Tibial nerve (tissue), 4 donors: ENCODE data around the gene CD247. TPM values are rescaled to one million over a fixed set of nuclear protein-coding genes. Genes with fewer than 3 reads are reported as not detected.

Experiments used
- DNase-seq, 2 donors: peaks; one replicate each; pipeline ENCODE4 v3.0.0-alpha.2; 2019; ENCODE audit warnings: low spot score in 2 of 2
- H3K27ac ChIP-seq, 4 donors: fragments of 200-600 bp; sonication (generic) in 3 of 4; one replicate each; pipeline ENCODE4 v1.5.1; 2017 to 2019; ENCODE audit warnings: mild to moderate bottlenecking in 1 of 4
- H3K27me3 ChIP-seq, 2 donors: fragments of 200-600 bp; sonication (generic) in 1 of 2; one replicate each; pipeline versions ENCODE4 v1.5.1 to v1.6.0; 2017 to 2019
- H3K36me3 ChIP-seq, 3 donors: fragments of 200-600 bp; sonication (generic); one replicate each; pipeline ENCODE4 v1.5.1; 2018 to 2019
- H3K4me1 ChIP-seq, 4 donors: fragments of 200-600 bp; sonication (generic) in 3 of 4; one replicate each; pipeline ENCODE4 v1.5.1; 2017 to 2019
- H3K4me3 ChIP-seq, 4 donors: fragments of 200-600 bp; sonication (generic) in 3 of 4; one replicate each; pipeline ENCODE4 v1.5.1; 2017 to 2019; ENCODE audit warnings: mild to moderate bottlenecking in 1 of 4, moderate library complexity in 1 of 4
- H3K9me3 ChIP-seq, 4 donors: fragments of 200-600 bp; sonication (generic) in 3 of 4; one replicate each; pipeline ENCODE4 v1.5.1; 2017 to 2019
- EP300 ChIP-seq, 2 donors: sonication (generic); formaldehyde crosslinking; IDR thresholded peaks; one replicate each; pipeline ENCODE4 v1.6.1; 2017; ENCODE audit warnings: antibody characterized with exemption in 2 of 2, mild to moderate bottlenecking in 1 of 2
- POLR2A ChIP-seq, 2 donors: fragments of 450-650 bp; IDR thresholded peaks; one replicate each; pipeline ENCODE4 v1.6.1; 2017; ENCODE audit warnings: antibody characterized with exemption in 2 of 2, mild to moderate bottlenecking in 2 of 2, moderate library complexity in 2 of 2
- WGBS, 2 donors: methylation state at CpG; one replicate each; pipeline ENCODE4 v1.1.5; 2018; 5-methylcytosine and 5-hydroxymethylcytosine counted together
- total RNA-seq, 4 donors: library from RNA; depleted of rRNA; stranded (reverse); fragments of >200 nt; gene quantifications; one replicate each; pipeline ENCODE4 v1.1.0, GENCODE V29; 2016
- TF ChIP-seq, protein P1 (sequence below), 5 experiments: fragments of 200-600 bp in 3 of 5; fragments of 450-650 bp in 2 of 5; sonication (generic) in 3 of 5; IDR thresholded peaks; one replicate each; pipeline ENCODE4 v1.5.1; 2016 to 2019; ENCODE audit warnings: antibody characterized with exemption in 5 of 5, mild to moderate bottlenecking in 3 of 5, moderate library complexity in 2 of 5

CD247 gene
- total RNA-seq, 4 donors from 2014 or later = 1.2 to 1.5 (median 1.4) TPM; not detected in 1

- H3K9me3 ChIP-seq = no peaks in the 10 kb centered on the region
Observed at GRCh38 chr1:167447521-167448136, 70.7 kb downstream of the CD247 start.

DNA sequence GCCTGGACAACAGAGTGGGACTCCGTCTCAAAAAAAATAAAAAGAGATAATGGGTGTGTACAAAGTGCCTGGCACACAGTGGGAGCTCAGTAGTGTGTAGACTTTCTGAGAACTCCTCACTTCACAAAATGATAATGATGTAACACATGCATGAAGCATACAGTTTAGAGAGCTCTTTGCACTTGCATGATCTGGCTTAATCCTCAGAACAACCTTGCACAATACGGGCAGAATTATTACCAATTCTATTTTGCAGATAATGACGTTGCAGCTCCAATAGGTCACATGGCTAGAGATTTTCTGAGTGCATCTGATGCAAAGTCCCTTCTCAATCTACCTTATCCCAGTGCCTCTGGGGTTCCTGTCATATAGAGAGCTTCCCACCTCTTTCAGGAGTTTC is 71.4 kb downstream of the CD247 start:
- DNase-seq = no peak
- Histone ChIP-seq H3K4me3 (no peak overlapping the region), H3K9me3 (no peaks in the 10 kb centered on the region), H3K36me3 (no peaks in the 10 kb centered on the region), H3K4me1 (no peaks in the 10 kb centered on the region), H3K27me3 (no peaks in the 10 kb centered on the region), H3K27ac (peak overlapping the region in 1 of 4 donors; percentile 26)
- 64 to 84% methylated on average over 3 of the region's 3 CpGs for WGBS, 2 donors
- TF ChIP-seq EP300 (IDR thresholded peaks at IDR 0.05) (no peak), POLR2A (IDR thresholded peaks at IDR 0.05) (no peak)
- TF ChIP-seq, protein P1, sequence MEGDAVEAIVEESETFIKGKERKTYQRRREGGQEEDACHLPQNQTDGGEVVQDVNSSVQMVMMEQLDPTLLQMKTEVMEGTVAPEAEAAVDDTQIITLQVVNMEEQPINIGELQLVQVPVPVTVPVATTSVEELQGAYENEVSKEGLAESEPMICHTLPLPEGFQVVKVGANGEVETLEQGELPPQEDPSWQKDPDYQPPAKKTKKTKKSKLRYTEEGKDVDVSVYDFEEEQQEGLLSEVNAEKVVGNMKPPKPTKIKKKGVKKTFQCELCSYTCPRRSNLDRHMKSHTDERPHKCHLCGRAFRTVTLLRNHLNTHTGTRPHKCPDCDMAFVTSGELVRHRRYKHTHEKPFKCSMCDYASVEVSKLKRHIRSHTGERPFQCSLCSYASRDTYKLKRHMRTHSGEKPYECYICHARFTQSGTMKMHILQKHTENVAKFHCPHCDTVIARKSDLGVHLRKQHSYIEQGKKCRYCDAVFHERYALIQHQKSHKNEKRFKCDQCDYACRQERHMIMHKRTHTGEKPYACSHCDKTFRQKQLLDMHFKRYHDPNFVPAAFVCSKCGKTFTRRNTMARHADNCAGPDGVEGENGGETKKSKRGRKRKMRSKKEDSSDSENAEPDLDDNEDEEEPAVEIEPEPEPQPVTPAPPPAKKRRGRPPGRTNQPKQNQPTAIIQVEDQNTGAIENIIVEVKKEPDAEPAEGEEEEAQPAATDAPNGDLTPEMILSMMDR (IDR thresholded peaks at IDR 0.05) = no peak

More at GRCh38 chr1:167447521-167448136, 70.7 kb downstream of the CD247 start:
- Histone ChIP-seq H3K4me1 (no peaks in the 10 kb centered on the region), H3K4me3 (no peak overlapping the region), H3K27me3 (no peaks in the 10 kb centered on the region), H3K36me3 (no peaks in the 10 kb centered on the region), H3K27ac (peak overlapping the region in 1 of 4 donors; percentile 40)
- no peak for DNase-seq
- TF ChIP-seq EP300 (IDR thresholded peaks at IDR 0.05) (no peak), POLR2A (IDR thresholded peaks at IDR 0.05) (no peak)
- TF ChIP-seq, protein P1 (IDR thresholded peaks at IDR 0.05) = no peak
- 55% methylated on average over 8 to 10 of the region's 10 CpGs for WGBS, 2 donors

- DNase-seq = no peak
- H3K27me3 ChIP-seq = peaks cover 0 to 7% of the 10 kb centered on the region in 2 donors
- WGBS, 2 donors = 83 to 87% methylated on average over 5 of the region's 5 CpGs
- H3K4me3 ChIP-seq = no peak overlapping the region
- H3K9me3 ChIP-seq = no peaks in the 10 kb centered on the region
- no peaks in the 10 kb centered on the region for H3K36me3 ChIP-seq
- H3K4me1 ChIP-seq = peaks cover 0 to 12% (median 5%) of the 10 kb centered on the region in 4 donors
- H3K27ac ChIP-seq = no peak overlapping the region
- TF ChIP-seq EP300 (IDR thresholded peaks at IDR 0.05) (no peak), POLR2A (IDR thresholded peaks at IDR 0.05) (no peak)
- TF ChIP-seq, protein P1 (IDR thresholded peaks at IDR 0.05) = no peak
Observed at GRCh38 chr1:167443757-167444156, 74.6 kb downstream of the CD247 start.

DNA sequence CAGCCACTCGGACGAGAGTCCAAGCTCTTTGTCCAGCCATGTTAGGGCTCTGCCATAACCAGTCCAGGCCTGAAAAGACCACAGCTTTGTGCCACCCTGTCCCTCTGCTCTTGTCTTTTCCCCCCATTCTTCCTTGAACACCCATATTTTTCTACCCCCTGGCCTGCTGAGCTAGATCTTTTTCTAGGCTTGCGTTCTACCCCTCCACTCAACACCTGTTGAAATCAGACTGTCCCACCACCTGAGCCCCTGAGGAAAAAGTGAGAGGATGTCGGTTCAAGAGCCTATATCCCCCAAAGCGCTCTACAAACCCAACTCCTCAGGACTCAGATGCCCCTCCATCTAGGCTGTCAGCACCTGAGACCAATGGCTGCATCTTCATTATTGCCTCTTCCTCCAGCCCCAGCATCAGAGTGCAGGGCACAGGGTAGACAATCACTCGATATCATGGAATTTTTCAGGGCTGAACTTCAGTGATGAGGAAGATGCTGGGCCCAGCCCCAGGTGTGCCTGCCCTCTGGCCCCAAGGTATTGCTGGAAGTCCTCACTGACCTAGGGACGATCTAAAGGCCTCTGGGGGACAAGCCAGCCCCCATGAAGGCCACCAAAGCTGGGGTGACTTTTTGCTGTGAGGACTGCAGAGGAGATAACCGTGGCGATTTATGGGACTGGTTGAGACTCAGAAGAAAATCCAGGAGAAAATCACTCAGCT is 75.3 kb downstream of the CD247 start:
- no peaks in the 10 kb centered on the region for H3K36me3 ChIP-seq
- H3K27me3 ChIP-seq = peaks cover 0 to 15% of the 10 kb centered on the region in 2 donors
- no peak overlapping the region for H3K27ac ChIP-seq
- no peak overlapping the region for H3K4me3 ChIP-seq
- TF ChIP-seq, protein P1 (IDR thresholded peaks at IDR 0.05) = no peak
- no peak for TF ChIP-seq EP300 (IDR thresholded peaks at IDR 0.05)
- no peak for TF ChIP-seq POLR2A (IDR thresholded peaks at IDR 0.05)
- peaks cover 0 to 13% (median 5%) of the 10 kb centered on the region in 4 donors for H3K4me1 ChIP-seq
- H3K9me3 ChIP-seq = no peaks in the 10 kb centered on the region
- no peak for DNase-seq
- 81 to 86% methylated on average over 9 of the region's 9 CpGs for WGBS, 2 donors
